ENCODE data around the gene RHOB. TPM values are rescaled to one million over a fixed set of nuclear protein-coding genes. Genes with fewer than 3 reads are reported as not detected.

RHOB gene
- total and polyA plus RNA-seq, 2 of the 13 experiments (the other 11 are each of a cell fraction or from before 2014, with no cell fraction given): 192 to 268 TPM

- TF ChIP-seq SNAPC2 (CRISPR knock-in tag; IDR thresholded peaks at IDR 0.05) (0 out of 2 replicates have a peak, but pooled peaks have one; percentile 12), ZNF20 (CRISPR knock-in tag; IDR thresholded peaks at IDR 0.05) (no peak; the same call in 1 of the 2 replicates), ZSCAN25 (CRISPR knock-in tag; IDR thresholded peaks at IDR 0.05) (peak; percentile 14; the same call in 1 of the 2 replicates), ZSCAN12 (CRISPR knock-in tag; IDR thresholded peaks at IDR 0.05) (no peak), GATAD1 (CRISPR knock-in tag; IDR thresholded peaks at IDR 0.05) (no peak), SOX5 (CRISPR knock-in tag; IDR thresholded peaks at IDR 0.05; ENCODE audit: borderline replicate concordance) (no peak), ZBTB4 (CRISPR knock-in tag; IDR thresholded peaks at IDR 0.05; ENCODE audit: borderline replicate concordance) (no peak), ZBTB2 (CRISPR knock-in tag; IDR thresholded peaks at IDR 0.05; ENCODE audit: low read depth) (no peak; the same call in 1 of the 2 replicates), CBFB (CRISPR knock-in tag; IDR thresholded peaks at IDR 0.05) (no peak), SP4 (CRISPR knock-in tag; IDR thresholded peaks at IDR 0.05) (no peak; the same call in 1 of the 2 replicates), JARID2 (CRISPR knock-in tag; IDR thresholded peaks at IDR 0.05; ENCODE audit: insufficient replicate concordance) (no peak), ZNF205 (CRISPR knock-in tag; IDR thresholded peaks at IDR 0.05) (no peak), ZGPAT (CRISPR knock-in tag; IDR thresholded peaks at IDR 0.05) (no peak), TEAD3 (CRISPR knock-in tag; optimal IDR thresholded peaks at IDR 0.05; ENCODE audit: borderline replicate concordance) (no peak), ZBTB21 (CRISPR knock-in tag; IDR thresholded peaks at IDR 0.05) (no peak), GABPA (IDR thresholded peaks at IDR 0.05; ENCODE audit: low read depth, low read length) (no peak), GABPA (CRISPR knock-in tag; IDR thresholded peaks at IDR 0.05; ENCODE audit: low read depth) (no peak), ATF6 (CRISPR knock-in tag; conservative IDR thresholded peaks at IDR 0.05) (no peak), CBX5 (CRISPR knock-in tag; IDR thresholded peaks at IDR 0.05; ENCODE audit: borderline replicate concordance) (peak; percentile 22; the same call in 1 of the 2 replicates), DNMT1 (CRISPR knock-in tag; IDR thresholded peaks at IDR 0.05) (peak; percentile 40; the same call in 1 of the 2 replicates), SP2 (CRISPR knock-in tag; IDR thresholded peaks at IDR 0.05) (no peak), ZIK1 (CRISPR knock-in tag; IDR thresholded peaks at IDR 0.05; ENCODE audit: borderline replicate concordance, low read depth) (no peak), ZNF644 (CRISPR knock-in tag; IDR thresholded peaks at IDR 0.05; ENCODE audit: low read depth) (no peak), SRSF1 (optimal IDR thresholded peaks at IDR 0.05; ENCODE audit: low read depth, low read length) (no peak)
Measured at GRCh38 chr2:20446255-20446916, 488 bp upstream of the RHOB start (continued).
